Measurements from ENCODE around the gene DIDO1.

DNA sequence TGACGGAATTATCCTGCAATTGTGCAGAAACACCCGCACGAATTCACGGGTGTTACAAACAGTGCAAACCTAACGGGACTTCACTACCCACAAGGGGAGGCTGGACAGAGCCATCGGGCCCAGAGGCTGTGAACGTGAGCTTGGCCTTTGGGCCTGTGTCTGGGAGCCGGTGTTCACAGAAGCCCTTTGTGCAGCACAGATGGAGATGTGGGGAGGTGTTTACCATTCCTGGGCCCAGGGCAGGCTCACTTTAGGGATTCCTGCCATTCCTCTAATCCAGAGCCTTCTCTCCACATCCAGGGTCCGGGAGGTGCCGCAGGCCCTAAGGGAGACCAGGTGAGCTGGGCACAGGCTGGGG lies 94.5 kb downstream of the DIDO1 start:
- TF ChIP-seq TAF1 (IDR thresholded peaks at IDR 0.05; ENCODE audit: low read depth) (no peak), RAD21 (IDR thresholded peaks at IDR 0.05; ENCODE audit: low read depth) (no peak), EP300 (IDR thresholded peaks at IDR 0.05; ENCODE audit: borderline replicate concordance) (no peak)

All from Ishikawa (cell line).